ENCODE measurements around the gene APLN. TPM values are rescaled to one million over a fixed set of nuclear protein-coding genes. Genes with fewer than 3 reads are reported as not detected.

APLN gene
- polyA plus RNA-seq, 1 donor from 2014 or later: 0.38 TPM

GRCh38 chrX:129622757-129623301 is 31.9 kb downstream of the APLN start:
- no peaks in the 10 kb centered on the region for H3K27me3 ChIP-seq (ENCODE audit: insufficient read depth, low read depth, low read length)
- H3K27ac ChIP-seq (ENCODE audit: low read length): no peak overlapping the region
- no peaks in the 10 kb centered on the region for H4K20me1 ChIP-seq (ENCODE audit: insufficient read depth)
- no peaks in the 10 kb centered on the region for H3F3A ChIP-seq (ENCODE audit: insufficient read depth, low read length, poor library complexity, severe bottlenecking)
- H3K36me3 ChIP-seq (ENCODE audit: insufficient read depth, low read length): no peaks in the 10 kb centered on the region
- no peaks in the 10 kb centered on the region for H3K9me2 ChIP-seq (ENCODE audit: insufficient read depth, low read length)
- no peak overlapping the region for H3K9ac ChIP-seq (ENCODE audit: low read length)
- H3K4me3 ChIP-seq (ENCODE audit: low read length): no peak overlapping the region
- TF ChIP-seq REST (IDR thresholded peaks at IDR 0.05; ENCODE audit: borderline replicate concordance) (no peak), TAF1 (IDR thresholded peaks at IDR 0.05; ENCODE audit: low read depth) (no peak), RAD21 (conservative IDR thresholded peaks at IDR 0.05) (no peak), MXI1 (conservative IDR thresholded peaks at IDR 0.05; ENCODE audit: poor library complexity, severe bottlenecking) (no peak), EZH2 (IDR thresholded peaks at IDR 0.05; ENCODE audit: borderline replicate concordance, insufficient read depth, low read length, poor library complexity, severe bottlenecking) (no peak), SMC3 (conservative IDR thresholded peaks at IDR 0.05; ENCODE audit: poor library complexity) (no peak), CTCF (IDR thresholded peaks at IDR 0.05; ENCODE audit: poor library complexity, severe bottlenecking) (no peak), EP300 (conservative IDR thresholded peaks at IDR 0.05; ENCODE audit: poor library complexity, severe bottlenecking) (no peak), POLR2AphosphoS5 (IDR thresholded peaks at IDR 0.05) (no peak)
- H2AFZ ChIP-seq (ENCODE audit: low read depth, low read length): no peak overlapping the region
- no peak overlapping the region for H3K4me2 ChIP-seq (ENCODE audit: low read length)
- H3K79me2 ChIP-seq (replicated peaks; ENCODE audit: insufficient read depth, low read length): no peaks in the 10 kb centered on the region
- H3K9me3 ChIP-seq (ENCODE audit: low read length): no peaks in the 10 kb centered on the region

- Histone ChIP-seq H3K9me3 (ENCODE audit: low read length) (no peaks in the 10 kb centered on the region), H3F3A (ENCODE audit: insufficient read depth, low read length, poor library complexity, severe bottlenecking) (no peaks in the 10 kb centered on the region), H4K20me1 (ENCODE audit: insufficient read depth) (no peaks in the 10 kb centered on the region), H3K27me3 (ENCODE audit: insufficient read depth, low read depth, low read length) (no peaks in the 10 kb centered on the region), H3K27ac (ENCODE audit: low read length) (no peak overlapping the region), H3K36me3 (ENCODE audit: insufficient read depth, low read length) (no peaks in the 10 kb centered on the region), H3K9me2 (ENCODE audit: insufficient read depth, low read length) (no peaks in the 10 kb centered on the region), H3K79me2 (replicated peaks; ENCODE audit: insufficient read depth, low read length) (no peaks in the 10 kb centered on the region), H2AFZ (ENCODE audit: low read depth, low read length) (no peak overlapping the region), H3K9ac (ENCODE audit: low read length) (no peak overlapping the region), H3K4me3 (ENCODE audit: low read length) (no peak overlapping the region), H3K4me2 (ENCODE audit: low read length) (no peak overlapping the region)
- TF ChIP-seq MXI1 (conservative IDR thresholded peaks at IDR 0.05; ENCODE audit: poor library complexity, severe bottlenecking): no peak
- TF ChIP-seq TAF1 (IDR thresholded peaks at IDR 0.05; ENCODE audit: low read depth): no peak
- no peak for TF ChIP-seq CTCF (IDR thresholded peaks at IDR 0.05; ENCODE audit: poor library complexity, severe bottlenecking)
- no peak for TF ChIP-seq RAD21 (conservative IDR thresholded peaks at IDR 0.05)
- no peak for TF ChIP-seq REST (IDR thresholded peaks at IDR 0.05; ENCODE audit: borderline replicate concordance)
- no peak for TF ChIP-seq SMC3 (conservative IDR thresholded peaks at IDR 0.05; ENCODE audit: poor library complexity)
- no peak for TF ChIP-seq EP300 (conservative IDR thresholded peaks at IDR 0.05; ENCODE audit: poor library complexity, severe bottlenecking)
- TF ChIP-seq POLR2AphosphoS5 (IDR thresholded peaks at IDR 0.05): no peak
- TF ChIP-seq EZH2 (IDR thresholded peaks at IDR 0.05; ENCODE audit: borderline replicate concordance, insufficient read depth, low read length, poor library complexity, severe bottlenecking): no peak
These were observed 35.8 kb downstream of the APLN start for GRCh38 chrX:129618997-129619396.

All from neural cell (in vitro differentiated cells).